ENCODE results near the gene GGA1. TPM values are rescaled to one million over a fixed set of nuclear protein-coding genes. Genes with fewer than 3 reads are reported as not detected.

The GGA1 gene
- total RNA-seq, 2 experiments from 2014 or later, result 59.7 to 62.8 TPM

DNA sequence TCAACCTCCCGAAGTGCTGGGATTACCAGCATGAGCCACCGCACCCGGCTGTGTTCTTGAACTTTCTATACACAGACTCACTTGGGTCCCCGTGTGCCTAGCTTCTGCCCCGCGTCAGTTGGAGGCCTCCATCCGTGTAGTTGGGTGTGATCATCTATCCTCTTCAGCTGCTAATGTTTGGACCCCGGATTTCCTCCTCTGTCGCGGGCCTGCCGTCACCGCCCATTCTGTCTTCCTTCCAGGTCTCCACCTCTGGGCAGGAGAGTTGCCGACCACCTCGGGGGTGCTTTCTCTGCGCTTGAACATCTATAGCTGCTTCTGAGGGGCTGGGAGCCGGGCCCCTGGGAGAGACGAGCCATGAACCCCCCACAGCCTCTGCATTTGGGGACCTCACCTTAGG is 42.8 kb upstream of the GGA1 start:
- DNase-seq (peak; percentile 21), ATAC-seq (no peak)
- peaks cover 38% of the 10 kb centered on the region for H3K4me1 Mint-ChIP-seq (ENCODE audit: low read depth)
- peak overlapping the region; percentile 25 for H3K27ac Mint-ChIP-seq
- no peaks in the 10 kb centered on the region for H3K36me3 Mint-ChIP-seq (ENCODE audit: low read depth)
- H3K27me3 Mint-ChIP-seq, result peaks cover 28% of the 10 kb centered on the region
- H3K4me3 Mint-ChIP-seq, result peak overlapping the region; percentile 6
- ChIA-PET CTCF (interaction anchor here (1.0 to 15.7 kb wide), 18 partner anchors 9 to 298 kb away, joined by 4 to 501 read pairs (median 20); partner anchors contain the start of genes GGA1, LGALS2 and MFNG), POLR2A (interaction anchor here (1.0 to 2.0 kb wide), 5 partner anchors 7 to 81 kb away, joined by 3 to 12 read pairs (median 5); no protein-coding TSS in a partner anchor)
- TF ChIP-seq, protein P1, sequence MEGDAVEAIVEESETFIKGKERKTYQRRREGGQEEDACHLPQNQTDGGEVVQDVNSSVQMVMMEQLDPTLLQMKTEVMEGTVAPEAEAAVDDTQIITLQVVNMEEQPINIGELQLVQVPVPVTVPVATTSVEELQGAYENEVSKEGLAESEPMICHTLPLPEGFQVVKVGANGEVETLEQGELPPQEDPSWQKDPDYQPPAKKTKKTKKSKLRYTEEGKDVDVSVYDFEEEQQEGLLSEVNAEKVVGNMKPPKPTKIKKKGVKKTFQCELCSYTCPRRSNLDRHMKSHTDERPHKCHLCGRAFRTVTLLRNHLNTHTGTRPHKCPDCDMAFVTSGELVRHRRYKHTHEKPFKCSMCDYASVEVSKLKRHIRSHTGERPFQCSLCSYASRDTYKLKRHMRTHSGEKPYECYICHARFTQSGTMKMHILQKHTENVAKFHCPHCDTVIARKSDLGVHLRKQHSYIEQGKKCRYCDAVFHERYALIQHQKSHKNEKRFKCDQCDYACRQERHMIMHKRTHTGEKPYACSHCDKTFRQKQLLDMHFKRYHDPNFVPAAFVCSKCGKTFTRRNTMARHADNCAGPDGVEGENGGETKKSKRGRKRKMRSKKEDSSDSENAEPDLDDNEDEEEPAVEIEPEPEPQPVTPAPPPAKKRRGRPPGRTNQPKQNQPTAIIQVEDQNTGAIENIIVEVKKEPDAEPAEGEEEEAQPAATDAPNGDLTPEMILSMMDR (IDR thresholded peaks at IDR 0.05), result no peak
- H3K9me3 Mint-ChIP-seq, result no peaks in the 10 kb centered on the region
- intact Hi-C loops (cut with micrococcal nuclease), result loop anchor here (1.0 to 10.0 kb wide), 2 partner anchors 27 to 251 kb away; no protein-coding TSS in a partner anchor

DNA sequence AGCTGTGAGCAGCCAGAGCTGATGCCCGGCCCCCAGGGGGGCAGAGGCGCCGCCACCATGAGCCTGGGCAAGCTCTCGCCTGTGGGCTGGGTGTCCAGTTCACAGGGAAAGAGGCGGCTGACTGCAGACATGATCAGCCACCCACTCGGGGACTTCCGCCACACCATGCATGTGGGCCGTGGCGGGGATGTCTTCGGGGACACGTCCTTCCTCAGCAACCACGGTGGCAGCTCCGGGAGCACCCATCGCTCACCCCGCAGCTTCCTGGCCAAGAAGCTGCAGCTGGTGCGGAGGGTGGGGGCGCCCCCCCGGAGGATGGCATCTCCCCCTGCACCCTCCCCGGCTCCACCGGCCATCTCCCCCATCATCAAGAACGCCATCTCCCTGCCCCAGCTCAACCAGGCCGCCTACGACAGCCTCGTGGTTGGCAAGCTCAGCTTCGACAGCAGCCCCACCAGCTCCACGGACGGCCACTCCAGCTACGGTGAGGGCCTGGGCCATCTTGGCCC is 42.3 kb upstream of the GGA1 start:
- intact Hi-C loops (cut with micrococcal nuclease), result loop anchor here (1.0 to 10.0 kb wide), 2 partner anchors 27 to 252 kb away; no protein-coding TSS in a partner anchor
- H3K4me1 Mint-ChIP-seq (ENCODE audit: low read depth), result peaks cover 33% of the 10 kb centered on the region
- H3K9me3 Mint-ChIP-seq, result no peaks in the 10 kb centered on the region
- DNase-seq (peak; percentile 74), ATAC-seq (peak; percentile 43)
- CTCF ChIA-PET, result interaction anchor here (0.7 to 15.7 kb wide), 25 partner anchors 9 to 335 kb away, joined by 3 to 501 read pairs (median 7); partner anchors contain the start of genes GGA1, LGALS2 and MFNG
- H3K27ac Mint-ChIP-seq, result peak overlapping the region; percentile 85
- no peaks in the 10 kb centered on the region for H3K36me3 Mint-ChIP-seq (ENCODE audit: low read depth)
- TF ChIP-seq, protein P1 (IDR thresholded peaks at IDR 0.05), result no peak
- H3K4me3 Mint-ChIP-seq, result peak overlapping the region; percentile 49
- POLR2A ChIA-PET, result interaction anchor here (0.7 to 2.0 kb wide), 8 partner anchors 8 to 81 kb away, joined by 3 to 12 read pairs (median 4); no protein-coding TSS in a partner anchor
- H3K27me3 Mint-ChIP-seq, result peaks cover 24% of the 10 kb centered on the region

DNA sequence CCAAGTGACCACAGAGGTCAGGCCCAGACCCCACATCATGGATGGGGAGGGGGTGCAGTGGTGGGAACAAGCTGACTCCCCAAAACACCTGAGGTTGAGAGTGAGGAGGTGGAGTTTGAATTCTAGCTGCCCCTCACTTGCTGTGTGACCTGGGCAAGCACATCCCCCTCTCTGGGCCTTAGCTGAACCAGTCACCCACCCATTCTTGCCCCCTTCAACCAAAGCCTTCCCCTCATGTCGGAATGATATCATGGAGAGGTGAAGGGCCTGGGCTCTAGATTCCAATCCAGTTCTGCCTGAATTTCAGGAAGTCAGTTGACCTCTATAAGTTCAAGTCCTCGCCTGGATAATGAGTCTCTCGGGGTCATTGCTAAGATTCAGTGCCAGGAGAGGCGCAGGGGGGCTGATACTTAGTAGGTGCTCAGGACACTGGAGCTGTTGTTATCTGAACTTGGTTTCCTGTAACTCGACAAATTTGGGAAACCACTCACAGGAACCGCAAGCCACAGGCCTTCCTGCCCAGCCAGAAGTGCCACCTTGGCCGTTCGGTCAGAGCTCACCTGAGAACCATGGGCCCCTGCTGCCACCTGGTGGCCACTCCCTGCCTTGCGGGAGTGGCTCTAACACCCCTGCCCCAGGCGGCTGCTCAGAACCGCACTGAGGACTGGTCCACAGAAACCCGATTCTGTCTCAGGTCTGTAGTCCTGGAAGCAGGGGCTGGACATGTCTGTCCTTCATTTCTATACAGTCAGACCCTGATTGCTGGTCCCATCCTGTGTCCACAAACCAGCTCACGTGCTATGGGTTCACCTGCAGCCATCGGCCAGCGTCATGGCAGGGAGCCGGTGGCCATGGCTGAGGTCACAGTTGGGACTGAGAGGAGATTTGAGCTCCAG is 41.5 kb upstream of the GGA1 start:
- peak; percentile 97 for DNase-seq
- peak overlapping the region; percentile 49 for H3K4me3 Mint-ChIP-seq
- H3K9me3 Mint-ChIP-seq, result no peaks in the 10 kb centered on the region
- peaks cover 26% of the 10 kb centered on the region for H3K4me1 Mint-ChIP-seq (ENCODE audit: low read depth)
- H3K36me3 Mint-ChIP-seq (ENCODE audit: low read depth), result no peaks in the 10 kb centered on the region
- ChIA-PET CTCF (interaction anchor here (0.6 to 15.7 kb wide), 40 partner anchors 10 to 336 kb away, joined by 3 to 501 read pairs (median 5); partner anchors contain the start of genes GGA1, LGALS1, LGALS2 and MFNG), POLR2A (interaction anchor here (0.6 to 2.0 kb wide), 12 partner anchors 9 to 1087 kb away, joined by 3 to 12 read pairs (median 4); partner anchors contain the start of gene MFNG)
- TF ChIP-seq, protein P1 (IDR thresholded peaks at IDR 0.05), result peak; percentile 92
- H3K27ac Mint-ChIP-seq, result peak overlapping the region; percentile 85
- ATAC-seq, result peak; percentile 89
- H3K27me3 Mint-ChIP-seq, result peaks cover 18% of the 10 kb centered on the region
- intact Hi-C loops (cut with micrococcal nuclease), result loop anchor here (1.0 to 10.0 kb wide), 2 partner anchors 28 to 252 kb away; no protein-coding TSS in a partner anchor

DNA sequence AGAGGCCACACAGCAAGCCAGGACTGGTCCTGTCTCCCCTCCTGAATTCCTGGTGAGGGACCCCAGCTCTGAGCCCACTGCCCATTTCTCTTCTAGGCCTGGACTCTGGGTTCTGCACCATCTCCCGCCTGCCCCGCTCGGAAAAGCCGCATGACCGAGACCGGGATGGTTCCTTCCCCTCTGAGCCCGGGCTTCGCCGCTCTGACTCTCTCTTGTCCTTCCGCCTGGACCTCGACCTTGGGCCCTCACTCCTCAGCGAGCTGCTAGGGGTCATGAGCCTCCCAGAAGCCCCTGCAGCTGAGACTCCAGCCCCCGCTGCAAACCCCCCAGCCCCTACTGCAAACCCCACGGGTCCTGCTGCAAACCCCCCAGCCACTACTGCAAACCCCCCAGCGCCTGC is 40.6 kb upstream of the GGA1 start:
- Mint-ChIP-seq H3K27me3 (peaks cover 12% of the 10 kb centered on the region), H3K4me3 (no peak overlapping the region), H3K27ac (no peak overlapping the region), H3K36me3 (ENCODE audit: low read depth) (no peaks in the 10 kb centered on the region), H3K9me3 (no peaks in the 10 kb centered on the region), H3K4me1 (ENCODE audit: low read depth) (peaks cover 23% of the 10 kb centered on the region)
- POLR2A ChIA-PET, result interaction anchor here (0.6 to 1.9 kb wide), 7 partner anchors 16 to 1088 kb away, joined by 3 to 10 read pairs (median 4); no protein-coding TSS in a partner anchor
- TF ChIP-seq, protein P1 (IDR thresholded peaks at IDR 0.05), result no peak
- CTCF ChIA-PET, result interaction anchor here (0.8 to 15.7 kb wide), 19 partner anchors 11 to 308 kb away, joined by 3 to 501 read pairs (median 19); partner anchors contain the start of genes GGA1, LGALS2 and MFNG
- DNase-seq (no peak), ATAC-seq (no peak)
- intact Hi-C loops (cut with micrococcal nuclease), result loop anchor here (10.0 kb wide), 1 partner anchor 253 kb away; no protein-coding TSS in a partner anchor
